NCI-H748 treated with DMSO at 0.1 percent for 48 hours (cell line): Measurements from ENCODE around the gene IMMP2L.

ENCODE experiments used
- DNase-seq: peaks from one replicate; lab custom pipeline; 2025; lab: John Stamatoyannopoulos, UW

Gene IMMP2L

GRCh38 chr7:110626414-110626813 is 935.9 kb downstream of the IMMP2L start:
- no peak for DNase-seq

- no peak for DNase-seq
These were observed 937.0 kb downstream of the IMMP2L start for GRCh38 chr7:110625294-110625693.

- no peak for DNase-seq
These were observed 938.9 kb downstream of the IMMP2L start for GRCh38 chr7:110623436-110623835.

- no peak for DNase-seq
These were observed 941.0 kb downstream of the IMMP2L start for GRCh38 chr7:110621289-110621688.

- no peak for DNase-seq
These were observed 942.1 kb downstream of the IMMP2L start for GRCh38 chr7:110620110-110620735.
